Measurements from ENCODE around the gene MAP4K2. TPM values are rescaled to one million over a fixed set of nuclear protein-coding genes. Genes with fewer than 3 reads are reported as not detected.
A peak's percentile ranks its signal among the peaks of the same experiment; 100 is the strongest.

Gene MAP4K2
- total RNA-seq, 1 experiment from 2014 or later = 46.5 TPM

DNA sequence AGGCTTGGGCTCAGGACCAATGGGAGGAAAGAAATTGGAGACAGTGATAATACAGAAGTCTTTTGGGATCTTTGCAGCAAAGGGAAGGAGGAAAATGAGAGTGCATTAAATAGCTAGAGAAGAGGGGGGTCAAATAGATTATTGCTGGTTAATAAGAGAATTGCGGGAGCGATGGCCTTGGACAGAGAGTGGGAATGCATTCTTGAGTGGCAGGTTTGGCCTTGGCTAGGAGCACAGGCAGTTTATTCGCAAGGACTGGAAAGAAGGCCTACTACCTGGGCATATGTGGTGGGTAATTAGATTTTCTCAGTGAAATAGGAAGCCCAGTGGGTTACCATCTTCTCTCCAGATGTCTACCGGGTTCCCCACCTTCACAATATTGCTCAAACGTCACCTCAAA lies 10.8 kb upstream of the MAP4K2 start:
- Histone ChIP-seq H3K27me3 (replicated peaks; ENCODE audit: insufficient read depth, low read depth, low read length, poor library complexity) (no peaks in the 10 kb centered on the region), H3K4me3 (ENCODE audit: low read depth, low read length, poor library complexity, severe bottlenecking) (no peak overlapping the region), H3K27ac (ENCODE audit: low read depth, low read length, poor library complexity, severe bottlenecking) (no peak overlapping the region), H3K9me3 (ENCODE audit: low read depth, low read length, poor library complexity, severe bottlenecking) (no peaks in the 10 kb centered on the region), H3K4me1 (ENCODE audit: insufficient read depth, low read length, poor library complexity, severe bottlenecking) (peaks cover 8% of the 10 kb centered on the region), H3K36me3 (ENCODE audit: insufficient read depth, low read length, poor library complexity, severe bottlenecking) (no peaks in the 10 kb centered on the region)
- POLR2A ChIA-PET (ENCODE audit: low non-redundant PET) = no interaction called here
- CTCF ChIA-PET = no interaction called here
- no TSS peak for BruUV-seq (replicated peaks)
- TF ChIP-seq, protein P1, sequence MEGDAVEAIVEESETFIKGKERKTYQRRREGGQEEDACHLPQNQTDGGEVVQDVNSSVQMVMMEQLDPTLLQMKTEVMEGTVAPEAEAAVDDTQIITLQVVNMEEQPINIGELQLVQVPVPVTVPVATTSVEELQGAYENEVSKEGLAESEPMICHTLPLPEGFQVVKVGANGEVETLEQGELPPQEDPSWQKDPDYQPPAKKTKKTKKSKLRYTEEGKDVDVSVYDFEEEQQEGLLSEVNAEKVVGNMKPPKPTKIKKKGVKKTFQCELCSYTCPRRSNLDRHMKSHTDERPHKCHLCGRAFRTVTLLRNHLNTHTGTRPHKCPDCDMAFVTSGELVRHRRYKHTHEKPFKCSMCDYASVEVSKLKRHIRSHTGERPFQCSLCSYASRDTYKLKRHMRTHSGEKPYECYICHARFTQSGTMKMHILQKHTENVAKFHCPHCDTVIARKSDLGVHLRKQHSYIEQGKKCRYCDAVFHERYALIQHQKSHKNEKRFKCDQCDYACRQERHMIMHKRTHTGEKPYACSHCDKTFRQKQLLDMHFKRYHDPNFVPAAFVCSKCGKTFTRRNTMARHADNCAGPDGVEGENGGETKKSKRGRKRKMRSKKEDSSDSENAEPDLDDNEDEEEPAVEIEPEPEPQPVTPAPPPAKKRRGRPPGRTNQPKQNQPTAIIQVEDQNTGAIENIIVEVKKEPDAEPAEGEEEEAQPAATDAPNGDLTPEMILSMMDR (conservative IDR thresholded peaks at IDR 0.05; ENCODE audit: low read depth, low read length) = no peak
- no peak for TF ChIP-seq EZH2 (IDR thresholded peaks at IDR 0.05; ENCODE audit: borderline replicate concordance, low read depth, low read length, poor library complexity, severe bottlenecking)
- no peak for DNase-seq (ENCODE audit: low spot score)
- intact Hi-C loops (cut with micrococcal nuclease; ENCODE audit: unreplicated experiment) = no loop called here

DNA sequence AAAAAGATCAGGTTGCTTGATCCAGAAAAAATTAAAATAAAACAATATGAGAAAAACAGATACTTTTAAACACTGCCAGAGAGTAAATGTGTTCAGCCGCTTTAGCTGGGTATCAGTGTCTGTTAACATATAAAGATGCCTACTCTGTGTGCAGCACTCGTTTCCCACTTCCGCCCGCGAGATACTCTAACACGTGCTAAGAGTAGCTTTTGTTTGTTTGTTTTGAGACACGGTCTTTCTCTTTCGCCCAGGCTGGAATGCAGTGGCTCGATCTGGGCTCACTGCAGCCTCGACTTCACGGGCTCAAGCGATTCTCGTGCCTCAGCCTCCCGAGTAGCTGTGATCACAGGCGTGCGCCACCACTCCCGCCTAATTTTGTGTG lies 7.9 kb upstream of the MAP4K2 start:
- DNase-seq (ENCODE audit: low spot score) = no peak
- Histone ChIP-seq H3K9me3 (ENCODE audit: low read depth, low read length, poor library complexity, severe bottlenecking) (no peaks in the 10 kb centered on the region), H3K36me3 (ENCODE audit: insufficient read depth, low read length, poor library complexity, severe bottlenecking) (no peaks in the 10 kb centered on the region), H3K27me3 (replicated peaks; ENCODE audit: insufficient read depth, low read depth, low read length, poor library complexity) (no peaks in the 10 kb centered on the region), H3K4me1 (ENCODE audit: insufficient read depth, low read length, poor library complexity, severe bottlenecking) (peaks cover 10% of the 10 kb centered on the region), H3K27ac (ENCODE audit: low read depth, low read length, poor library complexity, severe bottlenecking) (no peak overlapping the region), H3K4me3 (ENCODE audit: low read depth, low read length, poor library complexity, severe bottlenecking) (peak overlapping the region; percentile 87)
- POLR2A ChIA-PET (ENCODE audit: low non-redundant PET) = no interaction called here
- BruUV-seq (replicated peaks) = no TSS peak
- intact Hi-C loops (cut with micrococcal nuclease; ENCODE audit: unreplicated experiment) = no loop called here
- CTCF ChIA-PET = interaction anchor here (0.6 to 0.7 kb wide), 2 partner anchors 31 to 311 kb away, joined by 3 read pairs; partner anchors contain the start of genes FAU and MRPL49
- TF ChIP-seq, protein P1 (conservative IDR thresholded peaks at IDR 0.05; ENCODE audit: low read depth, low read length) = no peak
- TF ChIP-seq EZH2 (IDR thresholded peaks at IDR 0.05; ENCODE audit: borderline replicate concordance, low read depth, low read length, poor library complexity, severe bottlenecking) = no peak

DNA sequence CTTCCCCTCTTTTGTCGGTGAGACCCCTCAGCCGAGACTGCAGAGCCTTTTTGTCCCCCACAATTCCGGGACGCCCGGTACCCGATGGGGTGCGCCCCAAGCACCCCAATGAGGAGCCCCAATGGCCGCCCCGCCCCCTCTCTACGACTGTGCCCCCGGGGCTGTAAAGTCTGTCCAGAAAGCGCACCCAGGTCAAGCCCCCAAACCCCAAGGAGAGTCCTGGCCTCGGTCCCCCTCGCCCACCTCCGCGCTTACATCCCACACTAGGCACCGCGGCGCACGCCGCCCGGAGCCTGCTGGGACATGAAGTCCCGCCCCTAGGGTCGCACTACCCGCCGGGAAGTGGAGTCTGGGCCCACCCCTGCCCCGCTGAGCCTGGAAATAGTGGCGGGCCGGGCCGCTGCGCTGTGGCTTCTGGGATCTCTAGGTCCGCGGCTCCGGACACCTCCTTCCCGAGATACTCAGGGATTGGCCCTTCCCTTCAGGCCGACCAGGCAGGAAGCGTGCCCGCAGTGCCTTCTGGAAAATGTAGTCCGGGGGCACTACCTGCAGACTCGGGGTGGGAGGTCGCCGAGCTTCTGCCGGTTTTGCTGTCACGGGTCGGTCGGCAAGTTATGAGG lies 7.4 kb upstream of the MAP4K2 start, which contains the start of gene MEN1:
MEN1 (minus strand) TSS at position 281 of the 620 bp plus-strand sequence. CDS start 442 bp downstream, outside the sequence.
- ChIA-PET POLR2A (ENCODE audit: low non-redundant PET) (no interaction called here), CTCF (interaction anchor here (0.7 kb wide), 1 partner anchor 312 kb away, joined by 3 read pairs; the partner anchor contains the start of genes FAU and MRPL49)
- BruUV-seq (replicated peaks) = no TSS peak

More for the DNA sequence above, 7.4 kb upstream of the MAP4K2 start, which contains the start of gene MEN1:
- intact Hi-C loops (cut with micrococcal nuclease; ENCODE audit: unreplicated experiment) = no loop called here
- Histone ChIP-seq H3K9me3 (ENCODE audit: low read depth, low read length, poor library complexity, severe bottlenecking) (no peaks in the 10 kb centered on the region), H3K4me3 (ENCODE audit: low read depth, low read length, poor library complexity, severe bottlenecking) (peak within 1 kb of the TSS; percentile 87), H3K27me3 (replicated peaks; ENCODE audit: insufficient read depth, low read depth, low read length, poor library complexity) (no peaks in the 10 kb centered on the region), H3K4me1 (ENCODE audit: insufficient read depth, low read length, poor library complexity, severe bottlenecking) (peaks cover 10% of the 10 kb centered on the region), H3K36me3 (ENCODE audit: insufficient read depth, low read length, poor library complexity, severe bottlenecking) (no peaks in the 10 kb centered on the region), H3K27ac (ENCODE audit: low read depth, low read length, poor library complexity, severe bottlenecking) (peak within 1 kb of the TSS; percentile 64)
- TF ChIP-seq, protein P1 (conservative IDR thresholded peaks at IDR 0.05; ENCODE audit: low read depth, low read length) = no peak
- no peak for TF ChIP-seq EZH2 (IDR thresholded peaks at IDR 0.05; ENCODE audit: borderline replicate concordance, low read depth, low read length, poor library complexity, severe bottlenecking)
- peak; percentile 99 for DNase-seq (ENCODE audit: low spot score)
